ENCODE data around the gene UBAP1L.

UBAP1L gene

GRCh38 chr15:65099336-65099735 lies 15.7 kb downstream of the UBAP1L start:
- TF ChIP-seq EZH2 (IDR thresholded peaks at IDR 0.05; ENCODE audit: borderline replicate concordance, low read depth, low read length, severe bottlenecking), result no peak
- TF ChIP-seq CTCF (IDR thresholded peaks at IDR 0.05; ENCODE audit: borderline replicate concordance, extremely low read depth, low read length, poor library complexity, severe bottlenecking), result no peak
- H3K9ac ChIP-seq (ENCODE audit: low read depth, low read length), result no peak overlapping the region
- no peak overlapping the region for H3K4me3 ChIP-seq (ENCODE audit: low read depth in 1 of 2, low read length in 2 of 2)
- H3K79me2 ChIP-seq (ENCODE audit: insufficient read depth, low read length), result no peaks in the 10 kb centered on the region
- no peak overlapping the region for H2AFZ ChIP-seq (ENCODE audit: low read depth, low read length)
- no peaks in the 10 kb centered on the region for H3K4me1 ChIP-seq (ENCODE audit: insufficient read depth, low read length)
- H3K9me3 ChIP-seq (ENCODE audit: insufficient read depth, low read length, severe bottlenecking), result no peaks in the 10 kb centered on the region
- H3K27ac ChIP-seq (ENCODE audit: low read length), result no peak overlapping the region
- H3K27me3 ChIP-seq (ENCODE audit: insufficient read depth, low read length, poor library complexity), result no peaks in the 10 kb centered on the region
- DNase-seq (no peak), ATAC-seq (ENCODE audit: insufficient read depth, low read depth) (no peak)
- no peak overlapping the region for H3K4me2 ChIP-seq (ENCODE audit: insufficient read depth, low read length)
- H4K20me1 ChIP-seq (ENCODE audit: insufficient read depth, low read length), result no peaks in the 10 kb centered on the region
- H3K36me3 ChIP-seq (ENCODE audit: insufficient read depth, low read length), result peaks cover 35% of the 10 kb centered on the region

GRCh38 chr15:65097651-65098263 lies 17.2 kb downstream of the UBAP1L start:
- ATAC-seq (ENCODE audit: insufficient read depth, low read depth), result no peak

DNA sequence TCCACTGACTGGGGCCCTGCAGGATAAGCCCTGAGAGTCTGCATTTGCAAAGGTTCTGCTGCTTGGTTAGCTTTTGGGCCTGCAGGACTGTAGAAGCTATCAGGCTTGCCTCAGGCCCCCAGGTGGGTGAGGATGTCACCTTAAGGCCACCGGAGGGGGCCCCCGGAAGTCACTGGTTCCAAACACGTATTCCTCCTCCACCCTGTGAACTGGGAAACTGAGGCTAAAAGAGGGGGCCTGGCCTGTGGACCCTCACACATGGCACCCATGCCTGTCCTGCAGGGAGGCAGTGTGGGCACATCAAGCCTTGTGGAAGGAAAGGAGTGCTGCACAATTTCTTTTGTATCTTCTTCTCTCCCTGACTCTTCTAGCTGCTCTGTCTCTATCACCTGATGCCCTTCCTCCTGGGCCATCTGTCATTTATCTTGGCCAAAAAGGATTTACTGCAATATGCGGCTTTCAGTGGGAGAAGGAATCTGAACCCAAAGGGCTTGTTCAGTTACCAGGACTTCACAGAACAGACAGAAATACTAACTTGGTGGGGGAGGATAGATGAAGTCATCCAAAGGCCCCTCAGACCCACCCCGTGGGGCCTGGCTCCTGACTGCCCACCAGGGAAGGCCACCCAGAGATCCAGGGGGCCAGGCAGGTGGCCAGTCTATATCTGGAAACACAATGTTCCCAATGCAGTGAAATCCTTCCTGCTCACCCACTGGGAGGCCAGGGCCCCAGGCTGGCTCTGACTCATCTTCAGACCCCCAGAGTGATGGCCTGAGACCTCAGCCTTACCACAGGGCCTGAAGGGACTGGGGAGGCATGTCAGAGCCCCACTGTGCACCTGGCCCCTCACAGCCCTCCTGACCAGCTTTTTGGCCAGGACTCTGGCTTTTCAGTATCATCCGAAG lies 18.3 kb downstream of the UBAP1L start:
- H3K9ac ChIP-seq (ENCODE audit: low read depth, low read length), result no peak overlapping the region
- no peak for DNase-seq
- no peak overlapping the region for H3K27ac ChIP-seq (ENCODE audit: low read length)
- peaks cover 25% of the 10 kb centered on the region for H3K36me3 ChIP-seq (ENCODE audit: insufficient read depth, low read length)
- H3K79me2 ChIP-seq (ENCODE audit: insufficient read depth, low read length), result no peaks in the 10 kb centered on the region
- no peak overlapping the region for H2AFZ ChIP-seq (ENCODE audit: low read depth, low read length)
- no peaks in the 10 kb centered on the region for H4K20me1 ChIP-seq (ENCODE audit: insufficient read depth, low read length)
- no peaks in the 10 kb centered on the region for H3K9me3 ChIP-seq (ENCODE audit: insufficient read depth, low read length, severe bottlenecking)
- no peak overlapping the region for H3K4me3 ChIP-seq (ENCODE audit: low read depth in 1 of 2, low read length in 2 of 2)
- no peaks in the 10 kb centered on the region for H3K4me1 ChIP-seq (ENCODE audit: insufficient read depth, low read length)
- TF ChIP-seq EZH2 (IDR thresholded peaks at IDR 0.05; ENCODE audit: borderline replicate concordance, low read depth, low read length, severe bottlenecking), result no peak
- TF ChIP-seq CTCF (IDR thresholded peaks at IDR 0.05; ENCODE audit: borderline replicate concordance, extremely low read depth, low read length, poor library complexity, severe bottlenecking), result no peak
- H3K4me2 ChIP-seq (ENCODE audit: insufficient read depth, low read length), result no peak overlapping the region
- H3K27me3 ChIP-seq (ENCODE audit: insufficient read depth, low read length, poor library complexity), result no peaks in the 10 kb centered on the region
- no peak for ATAC-seq (ENCODE audit: insufficient read depth, low read depth)

More at GRCh38 chr15:65097651-65098263, 17.2 kb downstream of the UBAP1L start:
- Histone ChIP-seq H4K20me1 (ENCODE audit: insufficient read depth, low read length) (no peaks in the 10 kb centered on the region), H3K79me2 (ENCODE audit: insufficient read depth, low read length) (no peaks in the 10 kb centered on the region), H3K27me3 (ENCODE audit: insufficient read depth, low read length, poor library complexity) (no peaks in the 10 kb centered on the region), H3K4me3 (ENCODE audit: low read depth in 1 of 2, low read length in 2 of 2) (no peak overlapping the region), H3K27ac (ENCODE audit: low read length) (no peak overlapping the region), H3K9me3 (ENCODE audit: insufficient read depth, low read length, severe bottlenecking) (no peaks in the 10 kb centered on the region), H3K4me2 (ENCODE audit: insufficient read depth, low read length) (no peak overlapping the region), H2AFZ (ENCODE audit: low read depth, low read length) (no peak overlapping the region), H3K9ac (ENCODE audit: low read depth, low read length) (no peak overlapping the region), H3K36me3 (ENCODE audit: insufficient read depth, low read length) (peaks cover 30% of the 10 kb centered on the region), H3K4me1 (ENCODE audit: insufficient read depth, low read length) (no peaks in the 10 kb centered on the region)
- TF ChIP-seq CTCF (IDR thresholded peaks at IDR 0.05; ENCODE audit: borderline replicate concordance, extremely low read depth, low read length, poor library complexity, severe bottlenecking) (no peak), EZH2 (IDR thresholded peaks at IDR 0.05; ENCODE audit: borderline replicate concordance, low read depth, low read length, severe bottlenecking) (no peak)
- no peak for DNase-seq
